HepG2 (cell line): Measurements from ENCODE around the gene YY1. TPM values are rescaled to one million over a fixed set of nuclear protein-coding genes. Genes with fewer than 3 reads are reported as not detected.

Experiments
- ARNTL ChIP-seq: sonication (generic); formaldehyde crosslinking; IDR thresholded peaks from 2 replicates; pipeline ENCODE4 v1.4.0; 2020; ENCODE audit warnings: mild to moderate bottlenecking, missing genetic modification reagents
- FOSL2 ChIP-seq: sonication (generic); formaldehyde crosslinking; IDR thresholded peaks from 2 replicates; pipeline ENCODE4 v1.4.0; 2020; ENCODE audit warnings: missing genetic modification reagents
- LCORL ChIP-seq, 2 experiments: fragments of 450-650 bp in 1 of 2; sonication (generic) in 1 of 2; formaldehyde crosslinking in 1 of 2; IDR thresholded peaks; 2 replicates each; pipeline versions ENCODE4 v1.5.0 to v1.6.1; 2017 to 2020; ENCODE audit warnings: antibody characterized with exemption in 1 of 2, missing genetic modification reagents in 1 of 2
- NFATC3 ChIP-seq: sonication (generic); formaldehyde crosslinking; IDR thresholded peaks from 2 replicates; pipeline ENCODE4 v1.5.1; 2020; ENCODE audit warnings: mild to moderate bottlenecking, missing genetic modification reagents
- NFKBIZ ChIP-seq: IDR thresholded peaks from 2 replicates; pipeline ENCODE4 v1.6.1; 2018; ENCODE audit warnings: missing genetic modification reagents, missing compliant biosample characterization
- SRY ChIP-seq: sonication (generic); formaldehyde crosslinking; IDR thresholded peaks from 2 replicates; pipeline ENCODE4 v1.8.0; 2022; ENCODE audit warnings: mild to moderate bottlenecking, missing genetic modification reagents
- ZNF44 ChIP-seq: sonication (generic); formaldehyde crosslinking; IDR thresholded peaks from 2 replicates; pipeline ENCODE4 v1.5.1; 2020; ENCODE audit warnings: mild to moderate bottlenecking, missing genetic modification reagents
- ZNF674 ChIP-seq: sonication (generic); formaldehyde crosslinking; IDR thresholded peaks from 2 replicates; pipeline ENCODE4 v1.5.0; 2020; ENCODE audit warnings: low read depth, mild to moderate bottlenecking, missing genetic modification reagents
- ZNF746 ChIP-seq: sonication (generic); formaldehyde crosslinking; IDR thresholded peaks from 2 replicates; pipeline ENCODE4 v1.8.0; 2022; ENCODE audit warnings: mild to moderate bottlenecking, missing genetic modification reagents
- ZNF75D ChIP-seq: sonication (generic); formaldehyde crosslinking; IDR thresholded peaks from 2 replicates; pipeline ENCODE4 v1.8.1; 2023; ENCODE audit warnings: missing genetic modification reagents, mild to moderate bottlenecking, borderline replicate concordance
- ZNF816 ChIP-seq: sonication (generic); formaldehyde crosslinking; IDR thresholded peaks from 2 replicates; pipeline ENCODE4 v1.8.0; 2022; ENCODE audit warnings: missing genetic modification reagents, mild to moderate bottlenecking, borderline replicate concordance
- ZNF841 ChIP-seq: sonication (generic); formaldehyde crosslinking; IDR thresholded peaks from 2 replicates; pipeline ENCODE4 v1.8.1; 2023; ENCODE audit warnings: missing genetic modification reagents, borderline replicate concordance
- polyA plus RNA-seq, 8 experiments: library from polyadenylated mRNA; depleted of rRNA in 3 of 8; stranded (reverse) in 7 of 8; unstranded in 1 of 8; fragments of >200 nt; fragmentation: Illumina TruSeq in 4 of 8; extraction: Trizol in 4 of 8; gene quantifications; 2 replicates each; pipeline versions ENCODE4 v1.2.1 to v1.2.3, GENCODE V29; 2011 to 2016; ENCODE audit warnings: low read depth in 4 of 8, missing spikeins in 1 of 8, mixed read lengths in 1 of 8; ENCODE audit not compliant: insufficient read depth in 1 of 8
- total RNA-seq, 5 experiments: library from RNA; depleted of rRNA; stranded (reverse); fragments of >200 nt; fragmentation: Illumina TruSeq; extraction: Trizol; gene quantifications; 2 replicates each; pipeline ENCODE4 v1.2.3, GENCODE V29; 2016; ENCODE audit warnings: low read depth in 1 of 5
- TF ChIP-seq, protein P1 (sequence below): sonication (generic); formaldehyde crosslinking; IDR thresholded peaks from 2 replicates; pipeline ENCODE4 v1.8.0; 2022; ENCODE audit warnings: mild to moderate bottlenecking, missing genetic modification reagents; ENCODE audit not compliant: insufficient replicate concordance
- TF ChIP-seq, protein P2 (sequence below): sonication (generic); formaldehyde crosslinking; IDR thresholded peaks from 2 replicates; pipeline ENCODE4 v1.8.0; 2022; ENCODE audit warnings: mild to moderate bottlenecking, missing genetic modification reagents, borderline replicate concordance
- TF ChIP-seq, protein P3 (sequence below): sonication (generic); formaldehyde crosslinking; IDR thresholded peaks from 2 replicates; pipeline ENCODE4 v1.4.0; 2020; ENCODE audit warnings: missing genetic modification reagents; ENCODE audit errors: not compliant biosample characterization
- TF ChIP-seq, protein P4 (sequence below): sonication (generic); formaldehyde crosslinking; conservative IDR thresholded peaks from 2 replicates; pipeline ENCODE4 v1.4.0; 2020; ENCODE audit warnings: missing genetic modification reagents
- TF ChIP-seq, protein P5 (sequence below): sonication (generic); formaldehyde crosslinking; IDR thresholded peaks from 2 replicates; pipeline ENCODE4 v1.8.0; 2022; ENCODE audit warnings: low read depth, missing genetic modification reagents

The YY1 gene
- total and polyA plus RNA-seq, 2 of the 13 experiments (the other 11 are each of a cell fraction or from before 2014, with no cell fraction given), result 29.4 to 68.1 TPM

DNA sequence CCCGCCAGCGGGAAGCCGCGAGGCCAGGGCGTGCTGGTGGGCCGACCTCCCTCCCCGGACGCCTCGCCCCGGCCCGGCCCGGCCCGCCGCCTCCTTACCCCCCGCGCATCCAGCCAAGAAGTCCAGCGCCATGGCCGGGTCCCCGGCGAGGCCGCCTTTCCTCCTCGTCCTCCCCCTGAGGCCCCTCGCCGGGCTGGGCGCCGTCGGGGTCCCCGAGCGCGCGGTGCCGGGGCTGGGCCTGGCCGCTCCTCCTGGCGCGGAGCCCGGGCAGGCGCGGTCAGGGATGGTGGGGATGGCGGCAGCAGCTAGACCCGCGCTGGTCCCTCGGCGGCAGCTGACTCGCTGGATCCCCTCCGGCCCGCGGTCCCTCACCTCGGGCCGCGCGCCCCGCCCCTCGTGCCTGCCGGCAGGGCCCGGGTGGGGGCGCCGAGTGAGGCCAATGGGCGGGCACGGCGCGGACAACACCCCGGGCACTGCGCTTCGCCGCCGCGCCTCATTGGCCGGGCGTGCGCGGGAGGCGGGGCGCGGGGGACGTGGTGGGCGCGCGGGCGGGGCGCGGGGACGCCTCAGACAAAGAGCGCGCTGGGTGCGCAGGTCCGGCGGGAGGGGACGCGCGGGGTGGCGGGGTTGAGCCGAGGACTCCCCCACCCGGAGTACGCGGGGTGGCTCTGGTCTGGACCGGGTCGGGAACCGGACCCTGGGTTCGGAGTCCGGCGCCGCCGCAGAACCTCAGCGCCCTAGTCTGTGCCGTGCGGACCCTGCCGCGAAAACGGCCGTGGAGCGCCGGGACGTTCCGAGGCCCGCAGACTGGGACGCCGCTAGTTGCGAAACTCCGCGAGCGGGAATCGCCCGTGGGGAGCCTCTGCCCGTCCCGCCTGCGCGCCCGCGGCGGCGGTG lies 67.4 kb downstream of the YY1 start, which contains the start of gene SLC25A29 (continued):
- TF ChIP-seq NFKBIZ (CRISPR knock-in tag) (no peak), ZNF816 (no peak; the same call in 1 of the 2 replicates), FOSL2 (no peak), ZNF75D (CRISPR knock-in tag) (no peak), ZNF746 (CRISPR knock-in tag) (no peak; the same call in 1 of the 2 replicates), ARNTL (CRISPR knock-in tag) (no peak), ZNF841 (no peak), ZNF44 (no peak; the same call in 1 of the 2 replicates), SRY (0 out of 2 replicates have a peak, but pooled peaks have one; percentile 3), NFATC3 (CRISPR knock-in tag) (no peak), ZNF674 (CRISPR knock-in tag) (no peak), LCORL (IDR thresholded peaks at IDR 0.05) (no peak), LCORL (CRISPR knock-in tag; IDR thresholded peaks at IDR 0.05) (0 out of 2 replicates have a peak, but pooled peaks have one; percentile 29)
- TF ChIP-seq, protein P1, sequence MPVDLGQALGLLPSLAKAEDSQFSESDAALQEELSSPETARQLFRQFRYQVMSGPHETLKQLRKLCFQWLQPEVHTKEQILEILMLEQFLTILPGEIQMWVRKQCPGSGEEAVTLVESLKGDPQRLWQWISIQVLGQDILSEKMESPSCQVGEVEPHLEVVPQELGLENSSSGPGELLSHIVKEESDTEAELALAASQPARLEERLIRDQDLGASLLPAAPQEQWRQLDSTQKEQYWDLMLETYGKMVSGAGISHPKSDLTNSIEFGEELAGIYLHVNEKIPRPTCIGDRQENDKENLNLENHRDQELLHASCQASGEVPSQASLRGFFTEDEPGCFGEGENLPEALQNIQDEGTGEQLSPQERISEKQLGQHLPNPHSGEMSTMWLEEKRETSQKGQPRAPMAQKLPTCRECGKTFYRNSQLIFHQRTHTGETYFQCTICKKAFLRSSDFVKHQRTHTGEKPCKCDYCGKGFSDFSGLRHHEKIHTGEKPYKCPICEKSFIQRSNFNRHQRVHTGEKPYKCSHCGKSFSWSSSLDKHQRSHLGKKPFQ, result no peak
- TF ChIP-seq, protein P2, sequence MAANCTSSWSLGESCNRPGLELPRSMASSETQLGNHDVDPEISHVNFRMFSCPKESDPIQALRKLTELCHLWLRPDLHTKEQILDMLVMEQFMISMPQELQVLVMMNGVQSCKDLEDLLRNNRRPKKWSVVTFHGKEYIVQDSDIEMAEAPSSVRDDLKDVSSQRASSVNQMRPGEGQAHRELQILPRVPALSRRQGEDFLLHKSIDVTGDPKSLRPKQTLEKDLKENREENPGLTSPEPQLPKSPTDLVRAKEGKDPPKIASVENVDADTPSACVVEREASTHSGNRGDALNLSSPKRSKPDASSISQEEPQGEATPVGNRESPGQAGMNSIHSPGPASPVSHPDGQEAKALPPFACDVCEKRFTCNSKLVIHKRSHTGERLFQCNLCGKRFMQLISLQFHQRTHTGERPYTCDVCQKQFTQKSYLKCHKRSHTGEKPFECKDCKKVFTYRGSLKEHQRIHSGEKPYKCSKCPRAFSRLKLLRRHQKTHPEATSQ (CRISPR knock-in tag), result no peak
- TF ChIP-seq, protein P3, sequence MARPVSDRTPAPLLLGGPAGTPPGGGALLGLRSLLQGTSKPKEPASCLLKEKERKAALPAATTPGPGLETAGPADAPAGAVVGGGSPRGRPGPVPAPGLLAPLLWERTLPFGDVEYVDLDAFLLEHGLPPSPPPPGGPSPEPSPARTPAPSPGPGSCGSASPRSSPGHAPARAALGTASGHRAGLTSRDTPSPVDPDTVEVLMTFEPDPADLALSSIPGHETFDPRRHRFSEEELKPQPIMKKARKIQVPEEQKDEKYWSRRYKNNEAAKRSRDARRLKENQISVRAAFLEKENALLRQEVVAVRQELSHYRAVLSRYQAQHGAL, result no peak
- TF ChIP-seq, protein P4, sequence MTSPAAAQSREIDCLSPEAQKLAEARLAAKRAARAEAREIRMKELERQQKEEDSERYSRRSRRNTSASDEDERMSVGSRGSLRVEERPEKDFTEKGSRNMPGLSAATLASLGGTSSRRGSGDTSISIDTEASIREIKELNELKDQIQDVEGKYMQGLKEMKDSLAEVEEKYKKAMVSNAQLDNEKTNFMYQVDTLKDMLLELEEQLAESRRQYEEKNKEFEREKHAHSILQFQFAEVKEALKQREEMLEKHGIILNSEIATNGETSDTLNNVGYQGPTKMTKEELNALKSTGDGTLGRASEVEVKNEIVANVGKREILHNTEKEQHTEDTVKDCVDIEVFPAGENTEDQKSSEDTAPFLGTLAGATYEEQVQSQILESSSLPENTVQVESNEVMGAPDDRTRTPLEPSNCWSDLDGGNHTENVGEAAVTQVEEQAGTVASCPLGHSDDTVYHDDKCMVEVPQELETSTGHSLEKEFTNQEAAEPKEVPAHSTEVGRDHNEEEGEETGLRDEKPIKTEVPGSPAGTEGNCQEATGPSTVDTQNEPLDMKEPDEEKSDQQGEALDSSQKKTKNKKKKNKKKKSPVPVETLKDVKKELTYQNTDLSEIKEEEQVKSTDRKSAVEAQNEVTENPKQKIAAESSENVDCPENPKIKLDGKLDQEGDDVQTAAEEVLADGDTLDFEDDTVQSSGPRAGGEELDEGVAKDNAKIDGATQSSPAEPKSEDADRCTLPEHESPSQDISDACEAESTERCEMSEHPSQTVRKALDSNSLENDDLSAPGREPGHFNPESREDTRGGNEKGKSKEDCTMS (CRISPR knock-in tag), result no peak
- TF ChIP-seq, protein P5, sequence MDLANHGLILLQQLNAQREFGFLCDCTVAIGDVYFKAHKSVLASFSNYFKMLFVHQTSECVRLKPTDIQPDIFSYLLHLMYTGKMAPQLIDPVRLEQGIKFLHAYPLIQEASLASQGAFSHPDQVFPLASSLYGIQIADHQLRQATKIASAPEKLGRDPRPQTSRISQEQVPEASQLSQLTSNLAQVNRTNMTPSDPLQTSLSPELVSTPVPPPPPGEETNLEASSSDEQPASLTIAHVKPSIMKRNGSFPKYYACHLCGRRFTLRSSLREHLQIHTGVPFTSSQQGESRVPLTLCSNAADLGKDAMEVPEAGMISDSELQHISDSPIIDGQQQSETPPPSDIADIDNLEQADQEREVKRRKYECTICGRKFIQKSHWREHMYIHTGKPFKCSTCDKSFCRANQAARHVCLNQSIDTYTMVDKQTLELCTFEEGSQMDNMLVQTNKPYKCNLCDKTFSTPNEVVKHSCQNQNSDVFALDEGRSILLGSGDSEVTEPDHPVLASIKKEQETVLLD (CRISPR knock-in tag), result peak; percentile 41; the same call in 1 of the 2 replicates
